K562 (cell line): ENCODE results near the gene IL12A.

Experiments
- BRF2 ChIP-seq: IDR thresholded peaks from 3 replicates; pipeline ENCODE4 v1.6.1; 2011; ENCODE audit warnings: borderline replicate concordance, mild to moderate bottlenecking; ENCODE audit not compliant: insufficient read length, insufficient read depth
- CEBPB ChIP-seq: fragments of 450-650 bp; IDR thresholded peaks from 2 replicates; pipeline ENCODE4 v1.6.1; 2016; ENCODE audit warnings: missing genetic modification characterization, missing compliant biosample characterization
- CEBPG ChIP-seq, 3 experiments: fragments of 200-800 bp in 1 of 3; sonication (Bioruptor generic) in 1 of 3; sonication (generic) in 1 of 3; formaldehyde crosslinking in 1 of 3; IDR thresholded peaks in 2 of 3; conservative IDR thresholded peaks in 1 of 3; 2 replicates each; pipeline versions ENCODE4 v1.6.1 to v1.8.0; 2016 to 2022; ENCODE audit warnings: missing compliant biosample characterization in 2 of 3, missing genetic modification characterization in 2 of 3, mild to moderate bottlenecking in 1 of 3, missing genetic modification reagents in 1 of 3
- CTCF ChIP-seq, 3 experiments: IDR thresholded peaks in 2 of 3; conservative IDR thresholded peaks in 1 of 3; 2 replicates each; pipeline ENCODE4 v1.5.1; 2011 to 2012; ENCODE audit warnings: low read length in 3 of 3, mild to moderate bottlenecking in 3 of 3, control low read depth in 2 of 3, improper control_type of control experiment in 1 of 3, inconsistent platforms in 1 of 3, low read depth in 1 of 3, mixed read lengths in 1 of 3, moderate library complexity in 1 of 3; ENCODE audit not compliant: insufficient read depth in 2 of 3
- HINFP ChIP-seq: fragments of 450-650 bp; conservative IDR thresholded peaks from 2 replicates; pipeline ENCODE4 v1.6.1; 2016; ENCODE audit warnings: missing genetic modification characterization, low read depth, mild to moderate bottlenecking, control low read depth, missing compliant biosample characterization
- HIVEP1 ChIP-seq: fragments of 250-450 bp; sonication (Bioruptor Pico); IDR thresholded peaks from 2 replicates; pipeline ENCODE4 v1.4.0; 2020; ENCODE audit warnings: mild to moderate bottlenecking
- PKNOX1 ChIP-seq: fragments of 450-650 bp; IDR thresholded peaks from 2 replicates; pipeline ENCODE4 v1.6.1; 2016
- RAD21 ChIP-seq, 2 experiments: fragments of 250-450 bp in 1 of 2; fragments of 450-650 bp in 1 of 2; sonication (Bioruptor Pico) in 1 of 2; formaldehyde crosslinking in 1 of 2; IDR thresholded peaks in 1 of 2; conservative IDR thresholded peaks in 1 of 2; 2 replicates each; pipeline versions ENCODE4 v1.4.0 to v1.8.0; 2020 to 2022; ENCODE audit warnings: mild to moderate bottlenecking in 2 of 2, moderate library complexity in 1 of 2
- TCF7 ChIP-seq: sonication (generic); IDR thresholded peaks from 2 replicates; pipeline ENCODE4 v1.6.1; 2016; ENCODE audit warnings: antibody characterized with exemption, borderline replicate concordance
- TEAD4 ChIP-seq, 2 experiments: sonication (generic) in 1 of 2; formaldehyde crosslinking in 1 of 2; IDR thresholded peaks; 2 replicates each; pipeline versions ENCODE4 v1.6.1 to v1.8.0; 2012 to 2022; ENCODE audit warnings: borderline replicate concordance in 1 of 2, inconsistent platforms in 1 of 2, low read length in 1 of 2, mild to moderate bottlenecking in 1 of 2, missing genetic modification reagents in 1 of 2

- no peak for TF ChIP-seq HINFP (tag)
- no peak for TF ChIP-seq TCF7
- TF ChIP-seq CEBPB (tag) = no peak
- TF ChIP-seq PKNOX1 = no peak
- no peak for TF ChIP-seq RAD21 (CRISPR knock-in tag; conservative IDR thresholded peaks at IDR 0.05 in 1 of 2, IDR thresholded peaks at IDR 0.05 in 1 of 2)
- TF ChIP-seq BRF2 = no peak
- no peak for TF ChIP-seq CTCF (IDR thresholded peaks at IDR 0.05 in 2 of 3, conservative IDR thresholded peaks at IDR 0.05 in 1 of 3; ENCODE audit: insufficient read depth in 2 of 3, low read depth in 1 of 3, low read length in 3 of 3)
- TF ChIP-seq CEBPG (CRISPR knock-in tag; IDR thresholded peaks at IDR 0.05) = no peak
- TF ChIP-seq CEBPG (tag; conservative IDR thresholded peaks at IDR 0.05 in 1 of 2, IDR thresholded peaks at IDR 0.05 in 1 of 2) = no peak
- no peak for TF ChIP-seq TEAD4 (IDR thresholded peaks at IDR 0.05; ENCODE audit: low read length)
- no peak for TF ChIP-seq TEAD4 (CRISPR knock-in tag; IDR thresholded peaks at IDR 0.05; ENCODE audit: borderline replicate concordance)
- no peak for TF ChIP-seq HIVEP1 (CRISPR knock-in tag)
Observed at GRCh38 chr3:159953325-159954085, 35.1 kb upstream of the IL12A start.
